SK-N-SH (cell line): ENCODE measurements around the gene WWP2. TPM values are rescaled to one million over a fixed set of nuclear protein-coding genes. Genes with fewer than 3 reads are reported as not detected.
"Not testable (repeated sequence)": the region's sequence is repeated elsewhere in the genome, so short reads cannot be mapped to it uniquely, and the experiment has no call there.

Source experiments
- CTCF ChIA-PET: fragments of 300-600, 350-600 bp; formaldehyde crosslinking; extraction: SDS; loops from one replicate; lab custom pipeline; 2021; lab: Yijun Ruan, JAX
- POLR2A ChIA-PET: fragments of 350-600 bp; sonication (Branson Sonifier 250); formaldehyde crosslinking; extraction: SDS; loops from one replicate; lab custom pipeline; 2020; ENCODE audit warnings: antibody characterized with exemption, inconsistent platforms; lab: Yijun Ruan, JAX
- DNase-seq: peaks from one replicate; pipeline ENCODE4 v3.0.0; 2012
- H2AFZ ChIP-seq: fragments of 200-600 bp; sonication (generic); 2 replicates; pipeline ENCODE4 v1.8.1; 2016; ENCODE audit warnings: antibody characterized with exemption, mild to moderate bottlenecking, low read depth
- H3F3A ChIP-seq: fragments of 200-600 bp; sonication (generic); replicated peaks from 2 replicates; pipeline ENCODE3; 2016; ENCODE audit warnings: antibody characterized with exemption, mild to moderate bottlenecking; ENCODE audit not compliant: insufficient read depth
- H3K27ac ChIP-seq, 2 experiments: fragments of 200-500 bp in 1 of 2; fragments of 200-600 bp in 1 of 2; sonication (Bioruptor generic) in 1 of 2; sonication (generic), shearing (Covaris generic) in 1 of 2; 2 replicates each; pipeline versions ENCODE4 v1.5.1 to v1.6.1; 2014 to 2016; ENCODE audit warnings: low read depth in 2 of 2, inconsistent platforms in 1 of 2, low read length in 1 of 2, mild to moderate bottlenecking in 1 of 2, mixed read lengths in 1 of 2
- H3K27me3 ChIP-seq: fragments of 200-600 bp; sonication (generic), shearing (Covaris generic); 2 replicates; pipeline ENCODE4 v1.6.1; 2016; ENCODE audit warnings: mixed run types; ENCODE audit not compliant: insufficient read depth
- H3K36me3 ChIP-seq, 2 experiments: fragments of 200-500 bp in 1 of 2; fragments of 200-600 bp in 1 of 2; sonication (Bioruptor generic) in 1 of 2; sonication (generic) in 1 of 2; replicated peaks in 1 of 2; 2 replicates each; pipeline versions ENCODE3 to v1.5.1; 2014 to 2016; ENCODE audit warnings: low read length in 1 of 2, mild to moderate bottlenecking in 1 of 2; ENCODE audit not compliant: insufficient read depth in 2 of 2, control insufficient read depth in 1 of 2
- H3K4me1 ChIP-seq, 2 experiments: fragments of 200-500 bp in 1 of 2; fragments of 200-600 bp in 1 of 2; sonication (Bioruptor generic) in 1 of 2; sonication (generic), shearing (Covaris generic) in 1 of 2; 2 replicates each; pipeline versions ENCODE4 v1.5.1 to v1.6.1; 2014 to 2016; ENCODE audit warnings: low read depth in 1 of 2, low read length in 1 of 2, mixed run types in 1 of 2; ENCODE audit not compliant: insufficient read depth in 2 of 2, control insufficient read depth in 1 of 2
- H3K4me2 ChIP-seq: fragments of 200-600 bp; sonication (generic), shearing (Covaris generic); 2 replicates; pipeline ENCODE4 v1.6.1; 2017; ENCODE audit warnings: mixed run types
- H3K4me3 ChIP-seq, 2 experiments: fragments of 200-500 bp in 1 of 2; fragments of 200-600 bp in 1 of 2; sonication (Bioruptor generic) in 1 of 2; sonication (generic), shearing (Covaris generic) in 1 of 2; 2 replicates each; pipeline versions ENCODE4 v1.5.1 to v1.8.1; 2014 to 2016; ENCODE audit warnings: low read depth in 2 of 2, inconsistent platforms in 1 of 2, low read length in 1 of 2, mild to moderate bottlenecking in 1 of 2, mixed read lengths in 1 of 2, moderate library complexity in 1 of 2
- H3K79me2 ChIP-seq: fragments of 200-600 bp; sonication (generic); 2 replicates; pipeline ENCODE4 v1.8.1; 2017; ENCODE audit warnings: mild to moderate bottlenecking; ENCODE audit not compliant: insufficient read depth
- H3K9ac ChIP-seq: fragments of 200-600 bp; sonication (generic); 2 replicates; pipeline ENCODE4 v1.6.1; 2017; ENCODE audit warnings: mixed run types
- H3K9me2 ChIP-seq: fragments of 200-600 bp; sonication (generic); 2 replicates; pipeline ENCODE4 v1.6.1; 2017; ENCODE audit warnings: mixed run types
- H3K9me3 ChIP-seq: fragments of 200-600 bp; sonication (generic); 2 replicates; pipeline ENCODE4 v1.6.1; 2017; ENCODE audit warnings: mixed run types, mild to moderate bottlenecking, moderate library complexity
- H4K20me1 ChIP-seq: fragments of 200-600 bp; sonication (generic); 2 replicates; pipeline ENCODE4 v1.6.1; 2017; ENCODE audit warnings: mild to moderate bottlenecking, mixed run types; ENCODE audit not compliant: insufficient read depth
- WGBS: methylation state at CpG from one replicate; pipeline ENCODE4 v1.1.6; 2017; ENCODE audit warnings: low lambda C conversion rate; 5-methylcytosine and 5-hydroxymethylcytosine counted together
- polyA plus RNA-seq, 3 experiments: library from polyadenylated mRNA; depleted of rRNA; stranded (reverse); fragments of >200 nt; gene quantifications; 2 replicates each; pipeline ENCODE4 v1.2.3, GENCODE V29; 2012

Gene WWP2
- polyA plus RNA-seq, 1 of the 3 experiments (the other 2 are of a cell fraction) = 13.3 TPM

DNA sequence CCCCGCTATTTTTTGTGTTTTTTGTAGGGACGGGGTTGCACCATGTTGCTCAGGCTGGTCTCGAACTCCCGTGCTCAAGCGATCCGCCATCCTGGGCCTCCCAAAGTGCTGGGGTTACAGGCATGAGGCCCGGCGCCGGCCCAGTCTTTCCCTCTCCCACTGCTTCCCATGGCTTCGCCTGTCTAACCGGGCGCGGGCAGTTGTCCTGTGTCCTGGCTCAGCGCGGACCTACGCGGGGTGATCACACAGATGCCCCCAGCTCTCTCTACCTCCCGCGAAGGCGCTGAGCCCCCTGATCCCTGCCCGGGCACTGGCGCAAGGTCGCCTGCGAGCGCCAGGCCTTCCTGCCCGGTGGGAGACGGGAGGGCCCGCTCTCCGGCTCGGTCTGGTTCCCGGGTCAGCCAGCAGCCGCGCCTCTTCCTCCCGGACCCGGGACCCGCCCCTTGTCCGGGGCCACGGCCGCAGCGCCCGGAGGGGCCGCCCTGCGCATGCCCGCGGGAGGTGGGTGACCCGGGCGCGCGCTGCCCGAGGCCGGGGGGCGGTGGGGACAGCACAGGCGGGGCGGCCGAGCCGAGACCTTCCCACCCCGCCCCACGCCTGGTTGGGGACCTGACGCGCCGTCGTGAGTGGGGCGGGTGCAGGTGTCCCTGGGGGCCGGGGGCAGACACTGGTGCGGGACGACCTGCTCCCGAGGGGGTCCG is 203.0 kb downstream of the WWP2 start:
- H3K9ac ChIP-seq, CTCF ChIA-PET, POLR2A ChIA-PET: not testable (repeated sequence)

DNA sequence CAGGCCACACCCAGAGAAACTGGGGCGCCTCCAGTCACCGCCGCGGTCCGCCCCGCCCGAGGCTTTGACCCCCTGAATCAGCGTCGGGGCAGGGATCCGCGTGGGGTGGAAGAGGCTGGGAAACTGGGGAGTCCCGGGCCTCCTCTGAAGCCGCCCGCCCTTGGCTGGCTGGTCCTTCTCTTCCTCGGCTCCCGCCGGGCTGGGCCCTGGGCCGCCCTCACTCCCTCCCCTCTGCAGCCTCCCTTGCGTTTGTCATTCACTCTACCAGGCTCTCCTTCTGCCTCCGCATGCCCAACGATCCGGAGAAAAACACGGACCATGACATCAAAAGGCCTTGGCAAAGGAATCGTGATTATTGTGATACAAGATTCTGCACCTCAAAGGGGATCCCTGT is 203.5 kb downstream of the WWP2 start:
- CTCF ChIA-PET, H3K79me2 ChIP-seq, H3K9me3 ChIP-seq, H4K20me1 ChIP-seq, H2AFZ ChIP-seq, H3K9me2 ChIP-seq, H3K4me3 ChIP-seq, POLR2A ChIA-PET, H3K9ac ChIP-seq, H3K4me1 ChIP-seq, H3K4me2 ChIP-seq, H3K27ac ChIP-seq, H3K36me3 ChIP-seq, H3F3A ChIP-seq, H3K27me3 ChIP-seq, DNase-seq: not testable (repeated sequence)
- WGBS = 84% methylated on average over 5 of the region's 24 CpGs

More for the DNA sequence above, 203.0 kb downstream of the WWP2 start:
- not testable (repeated sequence) for H3K27ac ChIP-seq, H3K4me2 ChIP-seq, H3F3A ChIP-seq, H2AFZ ChIP-seq, H3K36me3 ChIP-seq, H3K4me3 ChIP-seq, H4K20me1 ChIP-seq, H3K79me2 ChIP-seq, H3K4me1 ChIP-seq, H3K9me2 ChIP-seq, H3K9me3 ChIP-seq, H3K27me3 ChIP-seq
- 75% methylated on average over 27 of the region's 68 CpGs for WGBS
- DNase-seq = peak; percentile 61

DNA sequence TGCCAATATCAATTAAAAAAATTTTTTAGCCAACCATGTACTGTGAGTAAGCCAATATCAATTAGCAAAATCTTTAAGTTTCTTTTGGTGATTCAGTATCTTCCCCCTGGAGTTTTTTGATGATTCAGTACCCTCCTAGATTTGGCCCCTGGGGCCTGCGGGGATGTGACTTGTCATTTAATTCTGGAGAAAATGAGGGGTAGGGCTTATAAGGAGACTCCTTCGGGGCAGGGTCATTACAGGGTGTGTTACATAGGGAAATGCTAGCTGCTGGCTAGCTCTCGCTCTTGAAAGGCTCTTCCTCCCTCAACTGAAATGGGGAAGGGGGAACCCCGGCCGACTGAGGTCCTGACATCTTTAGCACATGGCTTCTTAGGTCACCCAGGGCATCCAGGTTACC is 205.6 kb downstream of the WWP2 start:
- CTCF ChIA-PET, H3K27me3 ChIP-seq, H2AFZ ChIP-seq, H3K4me3 ChIP-seq, POLR2A ChIA-PET, H3K9me3 ChIP-seq, H3K27ac ChIP-seq, H3F3A ChIP-seq, H3K79me2 ChIP-seq, H3K36me3 ChIP-seq, H3K4me2 ChIP-seq, DNase-seq, H3K9me2 ChIP-seq, H3K4me1 ChIP-seq, H3K9ac ChIP-seq, H4K20me1 ChIP-seq: not testable (repeated sequence)
- no CpG with 5 or more reads among the region's 5 CpGs for WGBS

DNA sequence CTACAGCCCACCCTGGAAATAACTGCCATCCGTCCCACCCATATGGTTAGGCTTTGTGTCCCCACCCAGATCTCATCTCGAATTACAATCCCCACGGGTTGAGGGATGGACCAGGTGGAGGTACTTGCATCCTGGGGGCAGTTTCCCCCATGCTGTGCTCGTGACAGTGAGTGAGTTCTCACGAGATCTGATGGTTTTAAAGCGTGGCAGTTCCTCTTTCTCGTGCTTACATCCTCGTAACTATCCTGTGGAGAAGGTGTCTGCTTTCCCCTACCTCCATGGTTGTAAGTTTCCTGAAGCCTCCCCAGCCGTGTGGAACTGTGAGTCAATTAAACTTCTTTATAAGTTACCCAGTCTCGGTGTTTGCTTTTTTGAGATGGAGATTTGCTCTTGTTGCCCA is 206.0 kb downstream of the WWP2 start:
- not testable (repeated sequence) for H3K4me1 ChIP-seq, H3K9me2 ChIP-seq
- no CpG with 5 or more reads among the region's 10 CpGs for WGBS

DNA sequence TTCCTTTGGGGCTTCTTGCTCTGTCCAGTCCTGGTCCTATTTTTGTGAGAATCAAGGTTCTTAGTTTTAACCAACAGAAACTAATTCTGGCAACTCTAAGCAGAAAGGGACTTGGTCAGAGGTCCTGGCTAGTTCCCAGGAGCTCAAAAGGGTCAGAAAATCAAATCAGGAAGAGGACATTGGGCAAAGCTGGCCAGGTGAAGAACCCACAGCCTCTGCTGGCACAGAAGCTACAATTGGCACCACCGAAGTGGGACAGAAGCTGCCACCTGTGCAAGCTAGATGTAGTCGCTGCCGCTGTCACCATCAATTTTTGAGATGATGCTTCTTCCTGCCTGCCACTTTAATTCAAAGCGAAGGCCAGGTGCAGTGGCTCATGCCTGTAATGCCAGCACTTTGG is 207.5 kb downstream of the WWP2 start:
- CTCF ChIA-PET, H3K27me3 ChIP-seq, H3K79me2 ChIP-seq, DNase-seq, H3K9me3 ChIP-seq, H3K4me3 ChIP-seq, H3K4me1 ChIP-seq, H2AFZ ChIP-seq, H3K4me2 ChIP-seq, H3K9me2 ChIP-seq, H4K20me1 ChIP-seq, H3K27ac ChIP-seq, H3K36me3 ChIP-seq, H3F3A ChIP-seq, H3K9ac ChIP-seq, POLR2A ChIA-PET: not testable (repeated sequence)
- 76% methylated on average over 3 of the region's 4 CpGs for WGBS

More for the DNA sequence above, 206.0 kb downstream of the WWP2 start:
- H3K4me2 ChIP-seq, H2AFZ ChIP-seq, H3K9me3 ChIP-seq, H3K27me3 ChIP-seq, POLR2A ChIA-PET, CTCF ChIA-PET, H3K4me3 ChIP-seq, H3F3A ChIP-seq, DNase-seq, H3K79me2 ChIP-seq, H3K36me3 ChIP-seq, H4K20me1 ChIP-seq, H3K9ac ChIP-seq, H3K27ac ChIP-seq: not testable (repeated sequence)

DNA sequence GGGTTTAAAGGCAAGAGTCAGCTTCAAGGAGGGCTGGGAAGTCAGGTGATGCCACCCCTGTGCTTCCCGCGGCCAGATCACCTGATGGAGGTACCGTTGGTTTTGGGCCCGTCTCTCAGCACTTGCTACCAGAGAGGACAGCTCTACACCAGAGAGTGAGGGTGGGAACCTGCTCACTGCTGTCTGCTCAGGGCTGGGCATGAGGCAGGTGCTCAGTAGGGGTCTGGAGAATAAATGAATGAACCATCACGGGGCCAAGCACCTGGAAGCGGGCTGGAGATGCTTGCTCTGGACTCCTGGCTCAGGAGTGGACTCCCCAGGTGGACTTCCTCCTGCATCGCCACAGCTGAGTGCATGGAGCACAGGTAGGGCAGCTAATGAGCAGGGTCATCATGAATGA is 210.0 kb downstream of the WWP2 start:
- H3K79me2 ChIP-seq, H3K4me3 ChIP-seq, H3K27me3 ChIP-seq, H3F3A ChIP-seq, H3K4me1 ChIP-seq, H3K9me2 ChIP-seq, CTCF ChIA-PET, H3K36me3 ChIP-seq, H3K4me2 ChIP-seq, DNase-seq, H2AFZ ChIP-seq, H3K9ac ChIP-seq, H4K20me1 ChIP-seq, H3K9me3 ChIP-seq, H3K27ac ChIP-seq, POLR2A ChIA-PET: not testable (repeated sequence)
- 95% methylated on average over 4 of the region's 7 CpGs for WGBS
